HG02571 (cell line): ENCODE measurements around the gene L1TD1.
"Not testable (repeated sequence)": the region's sequence is repeated elsewhere in the genome, so short reads cannot be mapped to it uniquely, and the experiment has no call there.

ENCODE experiments used
- ATAC-seq: cut with Tn5 transposase; IDR thresholded peaks from one replicate; pipeline ENCODE4 v1.9.1; 2021; ENCODE audit warnings: mild to moderate bottlenecking, moderate library complexity; ENCODE audit not compliant: unreplicated experiment

Gene L1TD1

DNA sequence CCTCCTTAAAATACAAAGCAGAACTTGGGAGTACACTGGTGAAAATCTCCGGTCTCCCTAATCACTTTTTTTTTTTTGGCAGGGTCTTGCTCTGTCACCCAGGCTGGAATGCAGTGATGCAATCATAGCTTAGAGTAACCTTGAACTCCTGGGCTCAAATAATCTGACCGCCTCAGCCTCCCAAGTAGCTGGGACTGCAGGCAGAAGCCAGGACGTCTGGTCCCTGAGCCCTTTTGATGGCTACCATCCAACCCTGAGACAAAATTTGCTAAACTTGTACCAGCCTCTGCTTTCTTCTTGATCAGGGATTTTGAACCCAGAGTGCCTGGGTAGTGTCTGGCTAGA lies 4.1 kb downstream of the L1TD1 start:
- ATAC-seq = no peak

DNA sequence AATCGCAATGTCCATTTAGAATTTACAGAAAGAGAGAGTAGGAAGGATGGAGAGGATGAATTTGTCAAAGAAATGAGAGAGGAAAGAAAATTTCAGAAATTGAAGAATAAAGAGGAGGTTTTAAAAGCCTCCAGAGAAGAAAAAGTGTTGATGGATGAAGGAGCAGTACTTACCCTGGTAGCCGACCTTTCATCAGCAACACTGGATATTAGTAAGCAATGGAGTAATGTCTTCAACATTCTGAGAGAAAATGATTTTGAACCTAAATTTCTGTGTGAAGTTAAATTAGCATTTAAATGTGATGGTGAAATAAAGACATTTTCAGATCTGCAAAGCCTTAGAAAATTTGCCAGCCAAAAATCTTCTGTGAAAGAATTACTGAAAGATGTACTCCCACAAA lies 12.5 kb downstream of the L1TD1 start:
- no peak for ATAC-seq

DNA sequence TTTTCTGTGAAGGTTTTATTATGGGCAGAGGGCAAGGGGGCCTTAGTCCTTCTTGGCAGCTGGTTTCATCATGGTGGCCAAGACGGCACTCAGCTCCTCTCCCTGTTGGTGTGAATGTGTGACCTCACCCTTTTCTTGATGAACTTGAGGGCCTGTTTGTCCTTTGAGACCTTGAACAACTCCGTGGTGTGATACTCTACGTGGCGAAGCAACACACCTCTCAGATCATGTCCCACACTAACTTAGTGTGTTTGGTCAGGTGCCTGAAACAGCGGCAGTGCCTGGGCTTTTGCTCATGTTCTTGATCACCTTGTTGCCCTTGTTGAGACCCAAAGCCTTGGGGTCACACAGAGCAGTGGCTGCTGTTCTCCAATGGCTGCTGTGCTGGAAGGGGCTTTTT lies 13.4 kb downstream of the L1TD1 start:
- ATAC-seq = no peak

DNA sequence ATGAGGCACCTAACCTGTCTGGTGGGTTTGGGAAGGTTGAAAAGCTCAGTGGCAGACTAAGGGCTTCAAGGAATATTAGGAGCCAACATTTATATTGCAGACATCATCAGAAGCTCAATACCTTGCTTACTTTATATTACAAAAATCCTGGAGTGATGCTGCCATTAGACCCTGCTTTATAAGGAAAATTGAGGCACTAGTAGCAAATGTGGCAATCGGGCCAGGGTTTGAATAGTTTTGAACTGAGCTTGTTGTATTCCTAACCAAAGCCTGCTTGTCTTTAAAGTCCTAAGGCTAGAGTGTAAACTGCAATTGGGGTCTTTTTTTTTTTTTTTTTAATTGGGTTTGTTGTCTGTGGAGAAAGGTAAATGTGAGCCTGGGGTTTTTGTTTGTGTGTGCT lies 14.3 kb downstream of the L1TD1 start:
- no peak for ATAC-seq

DNA sequence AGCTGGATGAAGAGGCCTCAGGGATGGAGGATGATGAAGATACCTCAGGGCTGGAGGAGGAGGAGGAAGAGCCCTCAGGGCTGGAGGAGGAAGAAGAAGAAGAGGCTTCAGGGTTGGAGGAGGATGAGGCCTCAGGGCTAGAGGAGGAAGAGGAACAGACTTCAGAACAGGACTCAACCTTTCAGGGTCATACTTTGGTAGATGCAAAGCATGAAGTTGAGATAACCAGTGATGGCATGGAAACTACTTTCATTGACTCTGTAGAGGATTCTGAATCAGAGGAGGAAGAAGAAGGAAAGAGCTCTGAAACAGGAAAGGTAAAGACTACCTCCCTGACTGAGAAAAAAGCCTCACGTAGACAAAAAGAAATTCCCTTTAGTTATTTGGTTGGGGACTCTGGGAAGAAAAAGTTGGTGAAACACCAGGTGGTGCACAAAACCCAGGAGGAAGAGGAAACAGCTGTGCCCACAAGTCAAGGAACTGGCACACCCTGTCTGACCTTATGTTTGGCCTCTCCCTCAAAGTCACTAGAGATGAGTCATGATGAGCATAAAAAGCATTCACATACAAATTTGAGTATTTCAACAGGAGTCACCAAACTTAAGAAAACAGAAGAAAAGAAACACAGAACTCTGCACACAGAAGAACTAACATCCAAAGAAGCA lies 15.4 kb downstream of the L1TD1 start:
- ATAC-seq = no peak

DNA sequence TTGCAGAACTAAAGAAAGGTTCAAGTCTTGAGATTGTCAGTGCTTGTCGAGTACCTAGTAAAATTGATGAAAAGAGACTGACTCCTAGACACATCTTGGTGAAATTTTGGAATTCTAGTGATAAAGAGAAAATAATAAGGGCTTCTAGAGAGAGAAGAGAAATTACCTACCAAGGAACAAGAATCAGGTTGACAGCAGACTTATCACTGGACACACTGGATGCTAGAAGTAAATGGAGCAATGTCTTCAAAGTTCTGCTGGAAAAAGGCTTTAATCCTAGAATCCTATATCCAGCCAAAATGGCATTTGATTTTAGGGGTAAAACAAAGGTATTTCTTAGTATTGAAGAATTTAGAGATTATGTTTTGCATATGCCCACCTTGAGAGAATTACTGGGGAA lies 16.3 kb downstream of the L1TD1 start:
- ATAC-seq = no peak

DNA sequence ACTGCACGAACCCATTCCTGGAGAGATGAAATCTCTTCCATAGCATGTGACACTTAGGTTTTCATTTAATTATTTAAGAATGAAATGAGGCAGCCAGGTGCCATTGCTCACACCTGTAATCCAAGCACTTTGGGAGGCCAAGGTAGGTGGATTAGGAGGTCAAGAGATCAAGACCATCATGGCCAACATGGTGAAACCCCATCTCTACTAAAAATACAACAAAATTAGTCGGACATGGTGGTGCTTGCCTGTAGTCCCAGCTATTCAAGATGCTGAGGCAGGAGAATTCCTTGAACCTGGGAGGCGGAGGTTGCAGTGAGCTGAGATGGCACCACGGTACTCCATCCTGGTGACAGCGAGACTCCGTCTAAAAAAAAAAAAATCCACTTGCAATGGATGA lies 17.8 kb downstream of the L1TD1 start:
- ATAC-seq = no peak

DNA sequence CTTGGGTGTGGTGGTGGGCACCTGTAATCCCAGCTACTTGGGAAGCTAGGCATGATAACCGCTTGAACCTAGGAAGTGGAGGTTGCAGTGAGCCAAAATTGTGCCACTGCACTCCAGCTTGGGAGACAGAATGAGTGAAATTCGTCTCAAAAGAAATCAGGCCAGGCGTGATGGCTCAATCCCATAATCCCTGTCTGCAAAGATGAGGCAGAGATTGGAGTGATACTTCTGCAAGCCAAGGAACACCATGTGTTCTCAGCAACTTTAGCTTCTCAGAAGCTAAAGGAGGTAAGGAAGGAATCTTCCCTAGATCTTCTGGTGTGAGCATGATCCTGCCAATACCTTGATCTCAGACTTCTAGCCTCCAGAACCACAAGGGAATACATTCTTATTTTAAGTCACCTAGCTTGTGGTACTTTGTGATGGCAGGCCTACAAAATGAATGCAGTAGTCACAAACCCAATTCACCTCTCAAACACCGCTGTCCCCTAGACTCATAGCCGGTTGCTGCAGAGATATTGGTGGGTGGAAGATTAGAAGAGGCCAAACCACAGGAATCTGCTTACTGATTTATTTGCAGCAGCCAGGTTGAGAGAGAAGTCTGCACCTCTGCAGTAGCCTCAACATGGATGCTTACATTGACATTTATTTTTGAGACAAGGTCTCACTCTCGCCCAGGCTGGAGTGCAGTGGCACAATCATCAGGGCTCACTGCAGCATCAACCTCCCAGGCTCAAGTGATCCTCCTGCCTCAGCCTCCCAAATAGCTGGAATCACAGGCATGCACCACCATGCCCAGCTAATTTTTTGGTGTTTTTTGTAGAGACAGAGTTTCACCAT lies 18.6 kb downstream of the L1TD1 start:
- no peak for ATAC-seq

DNA sequence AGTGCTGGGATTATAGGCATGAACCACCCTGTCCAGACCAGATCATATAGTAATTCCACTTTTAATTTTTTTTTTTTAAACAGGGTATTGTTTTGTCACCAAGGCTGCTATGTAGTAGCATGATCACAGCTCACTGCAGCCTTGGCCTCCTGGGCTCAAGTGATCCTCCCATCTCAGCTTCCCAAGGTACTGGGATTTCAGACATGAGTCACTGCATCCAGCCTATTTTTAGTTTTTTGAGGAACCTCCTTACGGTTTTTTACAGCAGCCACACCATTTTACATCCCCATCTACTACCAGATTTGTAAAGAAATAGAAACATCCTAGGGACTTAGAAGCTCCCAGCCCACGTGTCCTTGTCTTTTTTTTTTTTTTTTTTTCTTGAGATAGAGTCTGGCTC lies 24.0 kb downstream of the L1TD1 start:
- ATAC-seq = no peak

DNA sequence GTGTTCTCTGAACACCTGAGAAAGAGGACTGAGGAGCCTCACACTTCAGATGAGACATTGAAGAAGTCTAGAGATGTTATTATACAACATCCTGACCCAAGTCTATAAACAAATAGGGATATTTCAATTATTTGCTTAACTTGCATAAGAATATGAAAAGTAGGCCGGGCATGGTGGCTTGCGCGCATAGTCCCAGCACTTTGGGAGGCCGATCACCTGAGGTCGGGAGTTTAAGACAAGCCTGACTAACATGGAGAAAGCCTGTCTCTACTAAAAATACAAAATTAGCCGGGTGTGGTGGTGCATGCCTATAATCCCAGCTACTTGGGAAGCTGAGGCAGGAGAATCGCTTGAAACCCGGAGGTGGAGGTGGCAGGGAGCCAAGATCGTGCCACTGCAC lies 25.8 kb downstream of the L1TD1 start:
- not testable (repeated sequence) for ATAC-seq

DNA sequence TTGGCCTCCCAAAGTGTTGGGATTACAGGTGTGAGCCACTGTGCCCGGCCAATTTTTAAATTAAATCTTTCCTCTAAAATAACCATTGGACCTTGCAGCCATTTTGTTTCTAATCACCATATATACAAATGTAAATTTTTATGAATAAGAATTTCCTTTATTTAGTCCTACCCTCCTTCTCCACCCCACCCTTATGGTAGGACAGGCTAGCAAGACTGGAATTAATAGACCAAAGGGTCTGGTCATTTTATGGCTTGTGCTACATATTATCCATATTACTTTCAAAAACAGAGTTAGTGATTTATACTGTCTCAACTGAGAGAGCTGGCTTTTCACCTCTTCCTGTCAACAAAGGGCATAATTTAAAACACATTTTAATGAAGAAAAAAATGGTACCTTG lies 26.5 kb downstream of the L1TD1 start:
- ATAC-seq = no peak

DNA sequence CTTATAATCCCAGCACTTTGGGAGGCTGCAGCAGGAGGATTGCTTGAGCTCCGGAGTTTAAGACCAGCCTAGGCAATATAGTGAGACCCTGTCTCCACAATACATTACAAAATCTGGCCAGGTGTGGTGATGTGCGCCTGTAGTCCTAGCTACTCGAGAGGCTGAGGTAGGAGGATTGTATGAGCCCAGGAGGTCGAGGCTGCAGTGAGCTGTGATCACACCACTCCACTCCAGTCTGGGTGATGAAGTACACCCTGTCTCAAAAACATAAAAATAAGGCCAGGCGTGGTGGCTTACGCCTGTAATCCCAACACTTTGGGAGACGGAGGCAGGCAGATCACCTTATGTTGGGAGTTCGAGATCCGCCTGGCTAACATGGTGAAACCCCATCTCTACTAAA lies 27.7 kb downstream of the L1TD1 start:
- no peak for ATAC-seq

DNA sequence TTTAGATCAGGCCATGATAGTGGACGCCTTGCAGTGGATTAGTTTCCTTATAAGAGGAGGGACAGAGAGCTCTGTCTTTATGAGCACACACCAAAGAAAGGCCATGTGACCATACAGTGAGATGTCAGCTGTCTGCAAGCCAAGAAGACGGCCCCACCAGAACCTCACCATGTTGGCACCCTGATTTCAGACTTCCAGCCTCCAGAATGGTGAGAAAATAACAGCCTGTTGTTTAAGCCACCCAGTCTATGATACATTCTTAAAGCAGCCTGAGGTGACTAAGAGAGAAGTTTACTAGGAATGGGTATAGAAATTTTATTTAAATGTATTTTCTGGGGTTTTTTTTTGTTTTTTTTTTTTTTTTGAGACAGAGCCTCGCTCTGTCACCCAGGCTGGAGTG lies 29.5 kb downstream of the L1TD1 start:
- no peak for ATAC-seq

DNA sequence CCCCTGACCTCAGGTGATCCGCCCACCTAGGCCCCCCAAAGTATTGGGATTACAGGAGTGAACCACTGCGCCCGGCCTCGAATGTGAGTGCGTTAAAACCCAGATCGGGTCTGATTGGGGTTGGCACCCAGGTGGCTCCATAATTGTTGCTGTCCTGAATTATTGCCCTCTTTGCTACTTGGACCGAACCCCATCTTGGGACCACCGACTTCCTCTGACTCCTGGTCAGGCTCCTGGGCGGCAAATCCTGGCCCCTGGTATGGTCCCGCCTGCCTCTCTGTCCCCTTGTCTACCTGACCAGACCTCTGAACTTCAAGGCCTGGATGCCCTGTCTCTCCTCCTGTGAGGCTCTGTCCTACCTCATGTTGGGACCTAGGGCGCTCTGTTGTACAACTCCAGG lies 32.8 kb downstream of the L1TD1 start:
- ATAC-seq = no peak

DNA sequence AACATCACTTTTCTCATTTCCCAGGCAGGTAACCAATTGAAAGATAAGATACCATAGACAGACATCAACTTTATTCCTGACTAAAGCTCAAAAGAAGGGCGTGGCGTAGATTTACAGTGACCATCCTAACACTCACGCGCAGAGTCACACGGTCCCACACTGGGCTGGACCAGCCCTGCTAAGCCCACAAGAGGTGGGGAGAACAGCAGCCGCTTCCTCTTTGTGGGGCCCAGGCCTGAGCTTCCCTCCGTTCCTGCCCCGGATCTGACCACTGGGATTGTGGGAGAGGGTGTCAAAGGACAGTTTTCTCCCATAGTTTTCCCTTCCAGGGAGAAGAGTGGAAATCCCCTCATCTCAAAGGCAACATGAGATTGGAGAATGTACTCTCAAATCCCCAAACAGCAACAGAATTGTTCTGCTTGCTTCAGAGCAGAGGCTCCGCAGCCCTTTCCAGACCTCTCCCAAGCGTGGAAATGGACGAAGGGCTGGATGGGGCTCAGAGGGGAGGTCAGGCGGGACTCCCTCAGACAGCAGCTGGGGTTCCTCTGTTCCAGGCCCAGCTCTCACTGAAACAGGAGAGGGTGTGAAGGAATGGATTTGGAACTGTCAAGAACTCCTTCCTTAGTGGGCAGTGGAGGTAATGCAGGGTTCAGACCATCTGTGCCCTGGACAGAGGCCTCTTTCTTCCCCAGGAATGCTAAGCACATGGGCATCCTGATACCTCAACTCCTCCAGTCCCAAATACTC lies 33.7 kb downstream of the L1TD1 start:
- no peak for ATAC-seq

DNA sequence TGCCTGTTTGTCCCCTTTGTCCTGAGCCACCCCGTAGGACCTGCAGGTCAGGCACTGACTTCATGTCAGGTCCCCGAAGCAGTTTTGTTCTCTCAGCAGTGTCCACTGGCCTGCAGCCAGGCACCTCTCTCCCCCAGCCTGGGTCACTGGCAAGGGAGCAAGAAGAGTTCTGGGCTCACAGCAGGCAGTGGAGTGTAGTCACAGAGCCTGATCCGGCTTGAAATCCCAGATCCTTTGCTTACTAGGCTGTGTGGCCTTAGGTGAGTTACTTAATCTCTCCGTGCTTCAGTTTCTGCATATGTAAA lies 34.2 kb downstream of the L1TD1 start:
- no peak for ATAC-seq

DNA sequence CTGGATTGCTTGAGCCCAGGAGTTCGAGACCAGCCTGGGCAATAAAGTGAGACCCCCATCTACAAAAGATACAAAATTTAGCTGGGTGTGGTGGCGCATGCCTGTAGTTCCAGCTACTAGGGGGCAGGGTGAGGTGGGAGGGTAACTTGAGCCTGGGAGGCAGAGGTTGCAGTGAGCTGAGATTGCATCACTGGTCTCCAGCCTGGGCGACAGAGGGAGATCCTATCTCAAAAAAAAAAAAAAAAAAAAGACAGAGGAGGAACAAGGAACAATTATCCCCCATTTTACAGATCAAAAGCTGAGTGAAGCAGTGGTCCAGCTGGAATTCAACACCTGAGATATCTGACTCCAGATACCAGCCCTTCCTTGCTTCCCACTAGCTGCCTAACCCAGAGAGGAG lies 34.8 kb downstream of the L1TD1 start:
- ATAC-seq = no peak

DNA sequence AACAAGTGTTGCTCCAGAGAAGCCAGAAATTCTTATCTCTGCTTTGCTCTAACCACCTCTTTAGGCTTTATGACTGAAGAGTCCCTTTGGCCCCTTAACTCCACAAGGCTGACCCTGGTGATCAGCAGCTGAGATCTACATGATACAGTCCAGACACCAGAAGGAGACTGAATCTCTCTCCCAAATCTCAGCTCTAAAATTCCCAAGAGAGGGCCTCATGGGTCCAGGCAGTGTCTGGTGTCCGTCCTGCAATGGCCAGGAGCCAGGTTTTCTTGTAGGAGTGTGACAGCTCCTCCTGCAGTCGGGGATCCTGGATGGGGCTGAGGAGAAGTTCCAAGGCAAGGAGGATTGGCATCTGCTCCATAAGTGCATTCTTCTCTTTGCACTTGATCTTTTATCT lies 35.3 kb downstream of the L1TD1 start:
- ATAC-seq = no peak

DNA sequence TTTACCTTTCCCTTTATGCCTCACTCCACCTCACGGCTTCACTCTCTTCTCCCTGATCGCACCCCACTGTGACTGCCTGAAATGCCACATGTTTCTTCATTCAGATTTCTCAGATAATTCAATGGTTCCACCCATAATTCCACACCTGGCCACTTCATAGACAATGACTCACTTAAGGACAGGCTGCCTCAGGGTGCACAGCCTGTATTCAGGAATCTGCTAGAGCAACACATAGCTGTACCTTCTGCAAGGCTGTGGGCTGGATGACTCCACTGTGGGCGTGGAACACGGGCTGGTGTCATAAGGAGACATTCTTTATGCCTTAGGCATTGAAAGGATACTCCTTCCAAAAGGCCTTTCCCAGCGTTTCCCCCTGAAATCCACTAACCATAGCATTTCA lies 36.1 kb downstream of the L1TD1 start:
- ATAC-seq = no peak

DNA sequence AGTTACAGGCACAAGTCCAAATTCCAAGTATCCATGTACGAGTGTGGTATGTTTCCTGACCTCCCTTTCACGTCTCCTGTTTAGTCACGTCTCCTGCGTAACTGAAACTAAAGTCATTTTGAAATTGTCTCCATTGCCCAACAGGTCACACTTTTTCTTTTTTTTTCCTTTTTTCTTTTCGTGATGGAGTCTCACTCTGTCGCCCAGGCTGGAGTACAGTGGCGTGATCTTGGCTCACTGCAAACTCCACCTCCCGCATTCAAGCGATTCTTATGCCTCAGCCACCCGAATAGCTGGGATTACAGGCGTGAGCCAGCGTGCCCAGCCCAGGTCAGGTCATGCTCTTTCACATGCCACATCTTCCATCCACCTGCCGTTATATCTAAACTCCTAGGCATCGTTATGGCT lies 38.2 kb downstream of the L1TD1 start:
- no peak for ATAC-seq

DNA sequence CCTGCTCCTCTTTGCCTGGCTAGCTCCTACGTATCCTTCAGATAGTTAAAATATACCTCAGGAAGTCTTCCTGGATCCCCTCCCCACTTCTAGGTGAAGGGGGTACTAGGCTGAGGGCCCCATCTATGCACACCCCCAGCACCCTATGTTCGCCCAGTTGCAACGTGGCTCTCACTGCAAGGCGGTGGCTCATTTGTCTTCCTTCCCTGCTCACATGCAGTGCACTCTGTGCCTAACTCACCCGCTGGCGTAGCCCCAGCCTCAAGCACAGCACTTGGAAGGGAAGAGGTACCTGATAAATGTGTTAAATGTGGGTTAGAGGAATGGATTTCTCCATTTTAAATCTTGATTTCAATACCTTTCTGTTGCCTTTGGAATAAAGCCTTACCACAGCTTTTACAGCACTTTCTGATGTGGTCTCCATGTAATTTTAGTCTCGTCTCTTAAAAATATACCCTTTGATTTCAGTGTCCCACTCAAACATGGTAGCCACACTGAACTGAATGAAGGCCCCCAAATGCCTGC lies 39.3 kb downstream of the L1TD1 start:
- no peak for ATAC-seq

DNA sequence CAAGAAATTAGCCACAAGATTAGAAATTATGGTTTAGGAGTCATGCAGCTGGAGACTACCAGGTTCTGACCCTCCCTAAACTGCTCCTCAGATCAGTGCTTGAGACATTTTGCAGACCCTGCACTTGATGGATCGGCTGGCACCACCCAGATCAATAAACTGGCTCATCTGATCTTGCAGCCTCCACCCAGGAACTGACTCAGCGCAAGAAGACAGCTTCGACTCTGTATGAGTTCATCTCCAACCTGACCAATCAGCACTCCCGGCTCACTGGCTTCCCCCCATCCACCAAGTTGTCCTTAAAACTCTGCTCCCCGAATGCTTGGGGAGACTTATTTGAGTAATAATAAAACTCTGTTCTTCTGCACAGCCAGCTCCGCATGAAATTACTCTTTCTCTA lies 40.0 kb downstream of the L1TD1 start:
- ATAC-seq = no peak
